AG04450 (cell line): ENCODE measurements around the gene SUPT6H. TPM values are rescaled to one million over a fixed set of nuclear protein-coding genes. Genes with fewer than 3 reads are reported as not detected.

ENCODE experiments used
- CTCF ChIA-PET: fragments of 300-600, 350-600 bp; formaldehyde crosslinking; extraction: SDS; loops from one replicate; lab custom pipeline; 2022; ENCODE audit warnings: antibody characterized with exemption, inconsistent platforms; lab: Charles Lee
- POLR2A ChIA-PET: fragments of 350-600 bp; formaldehyde crosslinking; extraction: SDS; loops from one replicate; lab custom pipeline; 2021; ENCODE audit warnings: antibody characterized with exemption, inconsistent platforms; lab: Yijun Ruan, JAX
- DNase-seq: peaks from one replicate; pipeline ENCODE4 v3.0.0-alpha.2; 2011; ENCODE audit warnings: low read depth, low spot score
- H3K27ac ChIP-seq: one replicate; pipeline ENCODE4 v1.5.1; 2012; ENCODE audit warnings: low read depth, low read length, control low read depth
- H3K27me3 ChIP-seq: one replicate; pipeline ENCODE4 v1.6.0; 2012; ENCODE audit warnings: low read length; ENCODE audit not compliant: control insufficient read depth, insufficient read depth
- H3K4me3 ChIP-seq: 2 replicates; pipeline ENCODE4 v1.5.1; 2011; ENCODE audit warnings: mild to moderate bottlenecking, low read depth, low read length, control low read depth
- H3K9me3 ChIP-seq: 2 replicates; pipeline ENCODE4 v1.5.1; 2012; ENCODE audit warnings: low read length; ENCODE audit not compliant: control insufficient read depth, insufficient read depth
- polyA plus RNA-seq: library from polyadenylated mRNA; depleted of rRNA; stranded (reverse); fragments of >200 nt; gene quantifications from 2 replicates; pipeline ENCODE4 v1.2.3, GENCODE V29; 2011
- TF ChIP-seq, protein P1 (sequence below): IDR thresholded peaks from 2 replicates; pipeline ENCODE4 v1.5.1; 2011; ENCODE audit warnings: low read depth, low read length, control low read depth, inconsistent platforms

SUPT6H gene
- polyA plus RNA-seq, 1 experiment, result 41.0 TPM

DNA sequence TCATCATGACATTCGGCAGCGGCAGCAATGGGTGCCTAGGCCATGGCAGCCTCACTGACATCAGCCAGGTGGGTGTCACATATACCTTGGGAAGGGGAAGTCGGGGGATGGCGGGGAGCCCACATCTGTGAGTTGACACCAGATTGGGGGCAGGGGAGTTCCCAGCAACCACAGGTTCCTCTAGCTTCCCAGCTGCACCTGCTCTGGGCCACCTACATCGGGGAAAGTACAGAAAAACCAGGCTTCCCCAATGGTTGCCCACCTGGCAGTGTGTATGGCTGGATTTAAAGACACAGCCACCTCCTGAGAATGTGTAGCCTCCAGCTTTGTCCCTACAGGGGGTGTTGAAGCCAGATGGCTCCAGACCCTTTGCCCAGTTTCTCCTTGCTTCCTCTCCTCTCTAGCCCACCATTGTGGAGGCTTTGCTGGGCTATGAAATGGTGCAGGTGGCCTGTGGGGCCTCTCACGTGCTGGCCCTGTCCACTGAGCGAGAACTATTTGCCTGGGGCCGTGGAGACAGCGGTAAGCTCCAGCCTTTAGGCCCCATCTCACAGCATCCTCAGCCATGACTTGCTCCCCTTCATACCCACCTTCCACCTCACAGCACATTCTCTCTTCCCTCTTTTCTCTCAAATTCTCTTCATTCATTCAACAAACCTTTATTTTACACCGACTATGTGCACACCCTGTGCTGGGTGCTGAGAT, 76.8 kb downstream of the SUPT6H start:
- H3K27ac ChIP-seq, result no peak overlapping the region
- ChIA-PET POLR2A (interaction anchor here (1.0 kb wide), 1 partner anchor 19 kb away, joined by 3 read pairs; the partner anchor contains the start of gene RPL23A), CTCF (no interaction called here)
- H3K9me3 ChIP-seq, result peaks cover 9% of the 10 kb centered on the region
- TF ChIP-seq, protein P1, sequence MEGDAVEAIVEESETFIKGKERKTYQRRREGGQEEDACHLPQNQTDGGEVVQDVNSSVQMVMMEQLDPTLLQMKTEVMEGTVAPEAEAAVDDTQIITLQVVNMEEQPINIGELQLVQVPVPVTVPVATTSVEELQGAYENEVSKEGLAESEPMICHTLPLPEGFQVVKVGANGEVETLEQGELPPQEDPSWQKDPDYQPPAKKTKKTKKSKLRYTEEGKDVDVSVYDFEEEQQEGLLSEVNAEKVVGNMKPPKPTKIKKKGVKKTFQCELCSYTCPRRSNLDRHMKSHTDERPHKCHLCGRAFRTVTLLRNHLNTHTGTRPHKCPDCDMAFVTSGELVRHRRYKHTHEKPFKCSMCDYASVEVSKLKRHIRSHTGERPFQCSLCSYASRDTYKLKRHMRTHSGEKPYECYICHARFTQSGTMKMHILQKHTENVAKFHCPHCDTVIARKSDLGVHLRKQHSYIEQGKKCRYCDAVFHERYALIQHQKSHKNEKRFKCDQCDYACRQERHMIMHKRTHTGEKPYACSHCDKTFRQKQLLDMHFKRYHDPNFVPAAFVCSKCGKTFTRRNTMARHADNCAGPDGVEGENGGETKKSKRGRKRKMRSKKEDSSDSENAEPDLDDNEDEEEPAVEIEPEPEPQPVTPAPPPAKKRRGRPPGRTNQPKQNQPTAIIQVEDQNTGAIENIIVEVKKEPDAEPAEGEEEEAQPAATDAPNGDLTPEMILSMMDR, result no peak
- no peaks in the 10 kb centered on the region for H3K27me3 ChIP-seq
- H3K4me3 ChIP-seq, result no peak overlapping the region
- DNase-seq, result no peak

DNA sequence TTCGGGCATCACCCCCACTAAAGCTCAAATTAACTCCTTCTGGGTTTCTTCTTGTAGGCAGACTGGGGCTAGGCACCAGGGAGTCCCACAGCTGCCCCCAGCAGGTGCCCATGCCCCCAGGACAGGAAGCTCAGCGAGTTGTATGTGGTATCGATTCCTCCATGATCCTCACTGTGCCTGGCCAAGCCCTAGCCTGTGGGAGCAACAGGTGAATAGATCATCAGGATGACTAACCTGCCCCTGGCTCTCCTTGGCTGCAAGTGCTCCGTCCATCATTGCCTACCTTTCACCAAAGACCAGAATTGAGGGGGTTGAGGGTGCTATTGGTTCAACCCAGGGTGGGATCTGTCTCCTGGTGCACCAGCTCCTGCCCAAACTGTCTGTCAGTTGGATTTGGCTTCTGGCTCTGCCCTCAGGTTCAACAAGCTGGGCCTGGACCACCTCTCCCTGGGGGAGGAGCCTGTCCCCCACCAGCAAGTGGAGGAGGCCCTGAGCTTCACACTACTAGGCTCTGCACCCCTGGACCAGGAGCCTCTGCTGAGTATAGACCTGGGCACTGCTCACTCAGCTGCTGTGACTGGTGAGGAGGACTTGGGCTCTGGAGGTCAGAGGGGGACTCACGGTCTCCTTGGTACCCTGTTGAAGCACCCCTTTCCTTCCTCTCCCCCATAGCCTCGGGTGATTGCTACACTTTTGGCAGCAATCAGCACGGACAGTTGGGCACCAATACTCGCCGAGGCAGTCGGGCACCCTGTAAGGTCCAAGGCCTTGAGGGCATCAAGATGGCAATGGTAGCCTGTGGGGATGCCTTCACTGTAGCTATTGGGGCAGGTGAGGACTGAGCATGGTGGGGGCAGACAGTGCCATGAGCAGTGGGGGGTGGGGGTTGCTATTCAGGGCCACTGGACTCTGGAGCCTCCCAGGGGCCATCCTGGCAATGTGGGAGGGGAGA, 78.7 kb downstream of the SUPT6H start:
- ChIA-PET CTCF (interaction anchor here (1.6 to 15.1 kb wide), 3 partner anchors 9 to 23 kb away, joined by 4 to 193 read pairs (median 6); partner anchors contain the start of genes NEK8 and TLCD1), POLR2A (interaction anchor here (0.6 kb wide), 1 partner anchor 704 kb away, joined by 6 read pairs; no protein-coding TSS in a partner anchor)
- H3K9me3 ChIP-seq, result peaks cover 9% of the 10 kb centered on the region
- TF ChIP-seq, protein P1, result no peak
- DNase-seq, result no peak
- no peak overlapping the region for H3K4me3 ChIP-seq
- H3K27ac ChIP-seq, result no peak overlapping the region
- no peaks in the 10 kb centered on the region for H3K27me3 ChIP-seq

DNA sequence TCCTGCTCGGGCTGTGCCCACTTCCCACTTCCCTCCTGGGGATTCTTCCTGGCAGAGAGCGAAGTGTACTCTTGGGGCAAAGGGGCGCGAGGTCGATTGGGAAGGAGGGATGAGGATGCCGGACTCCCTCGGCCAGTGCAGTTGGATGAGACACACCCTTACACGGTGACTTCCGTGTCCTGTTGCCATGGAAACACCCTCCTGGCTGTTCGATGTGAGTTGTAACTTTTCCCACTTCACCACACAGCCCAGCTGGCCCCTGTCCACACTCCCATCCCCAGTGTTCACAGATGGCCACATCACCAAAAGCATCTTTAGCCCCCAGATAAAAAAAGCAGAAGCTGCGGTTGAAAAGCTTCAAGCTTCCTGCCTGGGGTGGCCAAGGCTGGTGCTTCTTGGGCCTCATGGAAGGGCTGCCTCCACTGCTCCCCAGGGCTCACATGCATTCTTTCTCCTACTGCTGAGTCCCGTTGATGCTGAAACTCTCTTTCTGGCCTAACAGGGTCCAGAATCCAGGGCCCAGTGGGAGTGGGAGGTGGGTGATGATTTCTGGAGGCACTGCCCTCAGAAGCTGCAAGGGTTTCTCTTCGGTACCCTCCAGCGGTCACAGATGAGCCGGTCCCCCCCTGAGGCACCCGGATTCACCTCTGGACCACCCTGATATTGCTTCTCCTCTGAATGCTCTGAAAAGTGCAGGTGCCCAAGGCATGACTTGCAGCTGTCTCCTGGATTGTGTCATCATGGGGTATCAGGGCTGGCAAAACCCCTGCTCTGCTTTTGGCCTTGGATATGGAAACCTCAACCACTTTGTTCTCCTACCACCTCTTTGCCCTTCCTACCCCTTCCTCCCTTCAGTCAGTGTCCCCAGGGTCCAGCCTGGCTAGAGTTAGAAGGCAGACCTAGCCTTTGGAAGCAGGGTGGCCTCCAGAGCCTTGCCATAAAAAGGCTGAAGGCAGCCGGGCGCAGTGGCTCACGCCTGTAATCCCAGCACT, 79.6 kb downstream of the SUPT6H start:
- TF ChIP-seq, protein P1, result no peak
- no peak for DNase-seq

DNA sequence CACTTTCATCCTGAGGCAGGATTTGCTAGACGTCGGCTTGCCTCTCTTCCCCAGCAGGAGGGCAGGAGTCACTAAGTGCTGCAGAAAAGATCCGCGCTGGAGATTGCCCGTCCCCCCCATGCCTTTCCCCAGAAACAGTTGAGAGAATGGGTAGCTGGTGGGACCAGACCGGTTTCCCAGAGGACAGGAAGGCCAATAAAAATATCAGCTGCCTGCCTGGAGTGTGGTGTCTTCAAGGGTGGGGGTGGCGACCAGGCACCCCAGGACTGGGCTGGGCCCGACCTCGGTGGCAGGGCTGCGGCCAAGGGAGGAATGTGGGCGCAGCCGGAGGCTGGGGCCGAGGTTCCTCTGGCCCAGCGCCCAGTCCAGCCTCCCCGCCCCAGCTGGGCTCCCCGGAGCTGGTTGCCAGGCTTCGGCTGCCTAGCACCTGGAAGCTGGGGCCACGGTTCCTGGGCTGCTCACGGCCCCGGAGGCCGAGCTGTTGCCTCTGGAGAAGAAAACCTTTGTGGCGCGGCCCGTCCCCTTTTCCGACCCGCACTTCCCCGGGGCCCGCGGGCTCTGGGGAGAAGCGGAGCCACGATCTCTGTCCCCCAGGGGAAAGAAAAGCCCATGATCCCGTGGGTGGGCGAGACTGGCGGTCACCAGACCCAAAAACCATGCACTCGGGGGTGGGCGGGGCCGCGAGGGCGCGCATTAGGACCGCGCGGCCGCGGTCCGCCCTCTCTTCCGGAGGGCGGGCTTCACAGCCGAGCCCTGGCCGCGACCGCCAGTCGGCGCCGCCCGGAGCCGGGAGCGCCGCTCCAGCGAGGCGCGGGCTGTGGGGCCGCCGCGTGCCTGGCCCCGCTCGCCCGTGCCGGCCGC, 81.5 kb downstream of the SUPT6H start, which contains the start of gene TRAF4:
Gene TRAF4 (plus strand): TSS at position 769 of the 861 bp plus-strand sequence. CDS start 102 bp downstream, outside the sequence.
- ChIA-PET CTCF (interaction anchor here (0.5 to 15.1 kb wide), 4 partner anchors 16 to 31 kb away, joined by 3 to 193 read pairs (median 4); partner anchors contain the start of genes NEK8 and TLCD1), POLR2A (interaction anchor here (1.3 to 6.6 kb wide), 3 partner anchors 16 to 24 kb away, joined by 4 to 93 read pairs (median 5); partner anchors contain the start of genes NEK8, RPL23A and TLCD1)

More for the DNA sequence above, 79.6 kb downstream of the SUPT6H start:
- Histone ChIP-seq H3K9me3 (peaks cover 9% of the 10 kb centered on the region), H3K4me3 (no peak overlapping the region), H3K27ac (no peak overlapping the region), H3K27me3 (no peaks in the 10 kb centered on the region)
- ChIA-PET CTCF (interaction anchor here (0.6 to 15.1 kb wide), 4 partner anchors 8 to 26 kb away, joined by 3 to 193 read pairs (median 5); partner anchors contain the start of genes NEK8 and TLCD1), POLR2A (interaction anchor here (6.6 kb wide), 1 partner anchor 15 kb away, joined by 93 read pairs; the partner anchor contains the start of genes NEK8 and TLCD1)

More for the DNA sequence above, 81.5 kb downstream of the SUPT6H start, which contains the start of gene TRAF4:
- TF ChIP-seq, protein P1, result 0 out of 2 replicates have a peak, but pooled peaks have one; percentile 5
- Histone ChIP-seq H3K27me3 (no peaks in the 10 kb centered on the region), H3K9me3 (peaks cover 4% of the 10 kb centered on the region; the same call in 1 of the 2 replicates), H3K4me3 (peak within 1 kb of the TSS; percentile 88), H3K27ac (peak within 1 kb of the TSS; percentile 95)
- DNase-seq, result no peak
